OCI-LY7 (cell line): ENCODE data around the gene GABPB1. TPM values are rescaled to one million over a fixed set of nuclear protein-coding genes. Genes with fewer than 3 reads are reported as not detected.

Experiments
- BruUV-seq: library from RNA; stranded (reverse); fragments of 400-500 nt; replicated peaks from 2 replicates; lab custom pipeline; 2021; lab: Mats Ljungman, UMichigan
- CTCF ChIA-PET: fragments of 300-600 bp; sonication (Branson Sonifier 250); formaldehyde crosslinking; loops from one replicate; lab custom pipeline; 2022; ENCODE audit warnings: antibody characterized with exemption; ENCODE audit not compliant: unreplicated experiment; lab: Charles Lee
- POLR2A ChIA-PET: fragments of 300-600 bp; sonication (Branson Sonifier 250); formaldehyde crosslinking; loops from one replicate; lab custom pipeline; 2022; ENCODE audit warnings: antibody characterized with exemption; lab: Charles Lee
- DNase-seq: peaks from one replicate; pipeline ENCODE4 v3.0.0-alpha.2; 2015; ENCODE audit warnings: low spot score
- H2AFZ ChIP-seq: fragments of 200-600 bp; sonication (generic), shearing (Covaris generic); 2 replicates; pipeline ENCODE4 v1.6.1; 2014; ENCODE audit warnings: mild to moderate bottlenecking, antibody characterized with exemption, low read length, moderate library complexity
- H3K27ac ChIP-seq: fragments of 200-600 bp; sonication (generic); 2 replicates; pipeline ENCODE4 v1.5.1; 2014; ENCODE audit warnings: mixed run types, low read depth, mild to moderate bottlenecking, moderate library complexity, low read length, inconsistent platforms; ENCODE audit not compliant: poor library complexity, severe bottlenecking
- H3K36me3 ChIP-seq: fragments of 200-600 bp; sonication (generic); 2 replicates; pipeline ENCODE4 v1.6.1; 2014; ENCODE audit warnings: mild to moderate bottlenecking, antibody characterized with exemption, low read length, moderate library complexity, mixed read lengths; ENCODE audit not compliant: insufficient read depth
- H3K4me1 ChIP-seq: fragments of 200-600 bp; sonication (generic); 2 replicates; pipeline ENCODE4 v1.5.1; 2014; ENCODE audit warnings: mild to moderate bottlenecking, low read length; ENCODE audit not compliant: insufficient read depth, poor library complexity, severe bottlenecking
- H3K4me2 ChIP-seq: fragments of 200-600 bp; sonication (generic); 2 replicates; pipeline ENCODE4 v1.6.1; 2014; ENCODE audit warnings: mild to moderate bottlenecking, low read length
- H3K4me3 ChIP-seq: fragments of 200-600 bp; sonication (generic); 2 replicates; pipeline ENCODE4 v1.5.1; 2014; ENCODE audit warnings: mild to moderate bottlenecking, low read depth, low read length; ENCODE audit not compliant: poor library complexity, severe bottlenecking
- H3K79me2 ChIP-seq: fragments of 200-600 bp; sonication (generic); 2 replicates; pipeline ENCODE4 v1.6.1; 2016; ENCODE audit warnings: low read depth, mild to moderate bottlenecking, low read length, moderate library complexity, mixed read lengths; ENCODE audit not compliant: insufficient read depth
- H3K9me2 ChIP-seq: fragments of 200-600 bp; sonication (generic); 2 replicates; pipeline ENCODE4 v1.6.1; 2016; ENCODE audit warnings: mild to moderate bottlenecking, low read length, mixed read lengths; ENCODE audit not compliant: insufficient read depth
- H3K9me3 ChIP-seq: fragments of 200-600 bp; sonication (generic); 2 replicates; pipeline ENCODE4 v1.6.1; 2014; ENCODE audit warnings: mild to moderate bottlenecking, mixed run types, low read length, mixed read lengths
- H4K20me1 ChIP-seq: fragments of 200-600 bp; sonication (generic); 2 replicates; pipeline ENCODE4 v1.6.1; 2014; ENCODE audit warnings: mild to moderate bottlenecking, antibody characterized with exemption, low read length, moderate library complexity, mixed read lengths; ENCODE audit not compliant: insufficient read depth
- CTCF ChIP-seq: fragments of 200-600 bp; sonication (generic); conservative IDR thresholded peaks from 2 replicates; pipeline ENCODE4 v1.5.1; 2014; ENCODE audit warnings: mild to moderate bottlenecking, antibody characterized with exemption, low read length, moderate library complexity, mixed read lengths
- EZH2phosphoT487 ChIP-seq: fragments of 200-600 bp; sonication (generic); IDR thresholded peaks from 2 replicates; pipeline ENCODE4 v1.6.1; 2018; ENCODE audit warnings: low read depth, borderline replicate concordance, mild to moderate bottlenecking, mixed run types, antibody characterized with exemption, low read length, moderate library complexity, mixed read lengths
- intact Hi-C: fragments of 100-400 bp; cut with micrococcal nuclease; formaldehyde crosslinking; loops from one replicate; pipeline ENCODE4 v1.10.0; 2022; ENCODE audit not compliant: unreplicated experiment
- total RNA-seq, 2 experiments: library from RNA; depleted of rRNA in 1 of 2; stranded (reverse); fragments of >200 nt in 1 of 2; shearing (Covaris generic) in 1 of 2; gene quantifications; 2 replicates each; pipeline ENCODE4 v1.2.3, GENCODE V29; 2014 to 2022

Gene GABPB1
- total RNA-seq, 2 experiments from 2014 or later, result 32.6 to 53.3 TPM

GRCh38 chr15:50320504-50320903 lies 34.5 kb downstream of the GABPB1 start:
- peaks cover 18% of the 10 kb centered on the region; the same call in 1 of the 2 replicates for H3K79me2 ChIP-seq
- intact Hi-C loops, result no loop called here
- no peaks in the 10 kb centered on the region for H3K9me2 ChIP-seq
- H3K36me3 ChIP-seq, result no peaks in the 10 kb centered on the region
- H3K4me3 ChIP-seq, result no peak overlapping the region
- no TSS peak for BruUV-seq
- TF ChIP-seq EZH2phosphoT487 (no peak), CTCF (no peak)
- ChIA-PET CTCF (no interaction called here), POLR2A (no interaction called here)
- no peak overlapping the region for H3K4me2 ChIP-seq
- DNase-seq, result no peak
- no peaks in the 10 kb centered on the region for H3K4me1 ChIP-seq
- H3K9me3 ChIP-seq, result no peaks in the 10 kb centered on the region
- H4K20me1 ChIP-seq, result no peaks in the 10 kb centered on the region
- H3K27ac ChIP-seq, result no peak overlapping the region
- H2AFZ ChIP-seq, result no peak overlapping the region

- DNase-seq, result no peak
- intact Hi-C loops, result no loop called here
- no peak for TF ChIP-seq CTCF
- no peak for TF ChIP-seq EZH2phosphoT487
Measured at GRCh38 chr15:50318697-50319096, 36.3 kb downstream of the GABPB1 start.

GRCh38 chr15:50315814-50316630 lies 39.0 kb downstream of the GABPB1 start:
- no peaks in the 10 kb centered on the region for H3K9me3 ChIP-seq
- H3K4me1 ChIP-seq, result no peaks in the 10 kb centered on the region
- no peak overlapping the region for H2AFZ ChIP-seq
- no TSS peak for BruUV-seq
- CTCF ChIA-PET, result interaction anchor here (0.6 kb wide), 1 partner anchor 67 kb away, joined by 3 read pairs; no protein-coding TSS in a partner anchor
- no peak overlapping the region for H3K4me3 ChIP-seq
- POLR2A ChIA-PET, result interaction anchor here (0.8 to 1.1 kb wide), 4 partner anchors 14 to 589 kb away, joined by 3 to 4 read pairs (median 3); no protein-coding TSS in a partner anchor
- peak; percentile 91 for TF ChIP-seq CTCF
- TF ChIP-seq EZH2phosphoT487, result no peak
- DNase-seq, result peak; percentile 52
- no peaks in the 10 kb centered on the region for H4K20me1 ChIP-seq
- no peaks in the 10 kb centered on the region for H3K36me3 ChIP-seq
- no peak overlapping the region for H3K27ac ChIP-seq
- H3K79me2 ChIP-seq, result peaks cover 29% of the 10 kb centered on the region; the same call in 1 of the 2 replicates
- H3K9me2 ChIP-seq, result no peaks in the 10 kb centered on the region
- H3K4me2 ChIP-seq, result no peak overlapping the region
- intact Hi-C loops, result no loop called here

More at GRCh38 chr15:50318697-50319096, 36.3 kb downstream of the GABPB1 start:
- ChIA-PET CTCF (no interaction called here), POLR2A (interaction anchor here (0.6 to 1.1 kb wide), 2 partner anchors 25 to 78 kb away, joined by 4 to 5 read pairs; no protein-coding TSS in a partner anchor)
- no peak overlapping the region for H3K4me2 ChIP-seq
- BruUV-seq, result no TSS peak
- H3K9me3 ChIP-seq, result no peaks in the 10 kb centered on the region
- no peak overlapping the region for H3K4me3 ChIP-seq
- H3K79me2 ChIP-seq, result peaks cover 24% of the 10 kb centered on the region; the same call in 1 of the 2 replicates
- H3K9me2 ChIP-seq, result no peaks in the 10 kb centered on the region
- H3K27ac ChIP-seq, result no peak overlapping the region
- H3K4me1 ChIP-seq, result no peaks in the 10 kb centered on the region
- H3K36me3 ChIP-seq, result no peaks in the 10 kb centered on the region
- no peaks in the 10 kb centered on the region for H4K20me1 ChIP-seq
- H2AFZ ChIP-seq, result no peak overlapping the region
